SK-N-SH treated with all-trans-retinoic acid at 6 μM for 48 hours (cell line): ENCODE measurements around the gene DIP2C.

Experiments
- BACH2 ChIP-seq: fragments of 250-450 bp; sonication (Bioruptor Pico); IDR thresholded peaks from 2 replicates; pipeline ENCODE4 v1.9.0; 2021; ENCODE audit warnings: mild to moderate bottlenecking, borderline replicate concordance
- GLIS3 ChIP-seq: fragments of 250-450 bp; sonication (Bioruptor Pico); IDR thresholded peaks from 2 replicates; pipeline ENCODE4 v1.5.0; 2020; ENCODE audit warnings: mild to moderate bottlenecking, moderate library complexity
- PPARA ChIP-seq: fragments of 250-450 bp; sonication (Bioruptor Pico); IDR thresholded peaks from 2 replicates; pipeline ENCODE4 v1.5.0; 2020; ENCODE audit warnings: mild to moderate bottlenecking, borderline replicate concordance
- ZFP30 ChIP-seq: fragments of 450-650 bp; formaldehyde crosslinking; IDR thresholded peaks from 2 replicates; pipeline ENCODE4 v1.5.0; 2022; ENCODE audit warnings: mild to moderate bottlenecking, moderate library complexity
- TF ChIP-seq, protein P1 (sequence below): fragments of 250-450 bp; sonication (Bioruptor Pico); IDR thresholded peaks from 2 replicates; pipeline ENCODE4 v1.8.0; 2021; ENCODE audit warnings: low read depth, mild to moderate bottlenecking, moderate library complexity, borderline replicate concordance
- TF ChIP-seq, protein P2 (sequence below): fragments of 250-450 bp; sonication (Bioruptor Pico); IDR thresholded peaks from 2 replicates; pipeline ENCODE4 v1.5.0; 2020; ENCODE audit warnings: mild to moderate bottlenecking, moderate library complexity
- TF ChIP-seq, protein P3 (sequence below): fragments of 250-450 bp; sonication (Bioruptor Pico); IDR thresholded peaks from 2 replicates; pipeline ENCODE4 v1.8.0; 2020; ENCODE audit warnings: mild to moderate bottlenecking, moderate library complexity, borderline replicate concordance
- TF ChIP-seq, protein P4 (sequence below): fragments of 250-450 bp; sonication (Bioruptor Pico); IDR thresholded peaks from 2 replicates; pipeline ENCODE4 v1.5.1; 2020; ENCODE audit warnings: low read depth, mild to moderate bottlenecking, moderate library complexity

DNA sequence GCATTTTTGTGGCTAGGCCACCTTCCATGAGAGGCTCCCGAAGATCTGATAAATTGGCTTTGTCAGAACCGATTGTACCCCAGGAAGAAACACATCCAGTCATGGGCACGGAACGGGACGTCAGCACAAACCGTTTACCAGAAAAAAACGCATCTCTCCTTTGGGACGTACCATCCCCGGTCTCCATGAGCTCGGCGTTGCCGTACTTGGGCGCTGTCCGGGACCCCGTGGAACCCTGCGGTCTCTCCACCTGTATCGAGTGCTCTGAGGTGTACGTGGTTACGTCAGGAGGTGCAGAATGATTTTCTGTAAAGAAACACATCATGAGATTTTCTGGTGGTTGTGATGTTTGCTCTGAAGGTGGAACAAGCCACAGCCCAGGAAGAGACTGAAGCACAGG lies 270.6 kb downstream of the DIP2C start:
- TF ChIP-seq, protein P1, sequence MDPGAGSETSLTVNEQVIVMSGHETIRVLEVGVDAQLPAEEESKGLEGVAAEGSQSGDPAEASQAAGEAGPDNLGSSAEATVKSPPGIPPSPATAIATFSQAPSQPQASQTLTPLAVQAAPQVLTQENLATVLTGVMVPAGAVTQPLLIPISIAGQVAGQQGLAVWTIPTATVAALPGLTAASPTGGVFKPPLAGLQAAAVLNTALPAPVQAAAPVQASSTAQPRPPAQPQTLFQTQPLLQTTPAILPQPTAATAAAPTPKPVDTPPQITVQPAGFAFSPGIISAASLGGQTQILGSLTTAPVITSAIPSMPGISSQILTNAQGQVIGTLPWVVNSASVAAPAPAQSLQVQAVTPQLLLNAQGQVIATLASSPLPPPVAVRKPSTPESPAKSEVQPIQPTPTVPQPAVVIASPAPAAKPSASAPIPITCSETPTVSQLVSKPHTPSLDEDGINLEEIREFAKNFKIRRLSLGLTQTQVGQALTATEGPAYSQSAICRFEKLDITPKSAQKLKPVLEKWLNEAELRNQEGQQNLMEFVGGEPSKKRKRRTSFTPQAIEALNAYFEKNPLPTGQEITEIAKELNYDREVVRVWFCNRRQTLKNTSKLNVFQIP (CRISPR knock-in tag): no peak
- no peak for TF ChIP-seq PPARA (CRISPR knock-in tag)
- TF ChIP-seq, protein P2, sequence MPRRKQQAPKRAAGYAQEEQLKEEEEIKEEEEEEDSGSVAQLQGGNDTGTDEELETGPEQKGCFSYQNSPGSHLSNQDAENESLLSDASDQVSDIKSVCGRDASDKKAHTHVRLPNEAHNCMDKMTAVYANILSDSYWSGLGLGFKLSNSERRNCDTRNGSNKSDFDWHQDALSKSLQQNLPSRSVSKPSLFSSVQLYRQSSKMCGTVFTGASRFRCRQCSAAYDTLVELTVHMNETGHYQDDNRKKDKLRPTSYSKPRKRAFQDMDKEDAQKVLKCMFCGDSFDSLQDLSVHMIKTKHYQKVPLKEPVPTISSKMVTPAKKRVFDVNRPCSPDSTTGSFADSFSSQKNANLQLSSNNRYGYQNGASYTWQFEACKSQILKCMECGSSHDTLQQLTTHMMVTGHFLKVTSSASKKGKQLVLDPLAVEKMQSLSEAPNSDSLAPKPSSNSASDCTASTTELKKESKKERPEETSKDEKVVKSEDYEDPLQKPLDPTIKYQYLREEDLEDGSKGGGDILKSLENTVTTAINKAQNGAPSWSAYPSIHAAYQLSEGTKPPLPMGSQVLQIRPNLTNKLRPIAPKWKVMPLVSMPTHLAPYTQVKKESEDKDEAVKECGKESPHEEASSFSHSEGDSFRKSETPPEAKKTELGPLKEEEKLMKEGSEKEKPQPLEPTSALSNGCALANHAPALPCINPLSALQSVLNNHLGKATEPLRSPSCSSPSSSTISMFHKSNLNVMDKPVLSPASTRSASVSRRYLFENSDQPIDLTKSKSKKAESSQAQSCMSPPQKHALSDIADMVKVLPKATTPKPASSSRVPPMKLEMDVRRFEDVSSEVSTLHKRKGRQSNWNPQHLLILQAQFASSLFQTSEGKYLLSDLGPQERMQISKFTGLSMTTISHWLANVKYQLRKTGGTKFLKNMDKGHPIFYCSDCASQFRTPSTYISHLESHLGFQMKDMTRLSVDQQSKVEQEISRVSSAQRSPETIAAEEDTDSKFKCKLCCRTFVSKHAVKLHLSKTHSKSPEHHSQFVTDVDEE (CRISPR knock-in tag): no peak
- TF ChIP-seq ZFP30 (CRISPR knock-in tag): no peak
- TF ChIP-seq, protein P3, sequence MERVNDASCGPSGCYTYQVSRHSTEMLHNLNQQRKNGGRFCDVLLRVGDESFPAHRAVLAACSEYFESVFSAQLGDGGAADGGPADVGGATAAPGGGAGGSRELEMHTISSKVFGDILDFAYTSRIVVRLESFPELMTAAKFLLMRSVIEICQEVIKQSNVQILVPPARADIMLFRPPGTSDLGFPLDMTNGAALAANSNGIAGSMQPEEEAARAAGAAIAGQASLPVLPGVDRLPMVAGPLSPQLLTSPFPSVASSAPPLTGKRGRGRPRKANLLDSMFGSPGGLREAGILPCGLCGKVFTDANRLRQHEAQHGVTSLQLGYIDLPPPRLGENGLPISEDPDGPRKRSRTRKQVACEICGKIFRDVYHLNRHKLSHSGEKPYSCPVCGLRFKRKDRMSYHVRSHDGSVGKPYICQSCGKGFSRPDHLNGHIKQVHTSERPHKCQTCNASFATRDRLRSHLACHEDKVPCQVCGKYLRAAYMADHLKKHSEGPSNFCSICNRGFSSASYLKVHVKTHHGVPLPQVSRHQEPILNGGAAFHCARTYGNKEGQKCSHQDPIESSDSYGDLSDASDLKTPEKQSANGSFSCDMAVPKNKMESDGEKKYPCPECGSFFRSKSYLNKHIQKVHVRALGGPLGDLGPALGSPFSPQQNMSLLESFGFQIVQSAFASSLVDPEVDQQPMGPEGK (CRISPR knock-in tag): no peak
- TF ChIP-seq GLIS3: no peak
- no peak for TF ChIP-seq BACH2 (CRISPR knock-in tag)
- TF ChIP-seq, protein P4, sequence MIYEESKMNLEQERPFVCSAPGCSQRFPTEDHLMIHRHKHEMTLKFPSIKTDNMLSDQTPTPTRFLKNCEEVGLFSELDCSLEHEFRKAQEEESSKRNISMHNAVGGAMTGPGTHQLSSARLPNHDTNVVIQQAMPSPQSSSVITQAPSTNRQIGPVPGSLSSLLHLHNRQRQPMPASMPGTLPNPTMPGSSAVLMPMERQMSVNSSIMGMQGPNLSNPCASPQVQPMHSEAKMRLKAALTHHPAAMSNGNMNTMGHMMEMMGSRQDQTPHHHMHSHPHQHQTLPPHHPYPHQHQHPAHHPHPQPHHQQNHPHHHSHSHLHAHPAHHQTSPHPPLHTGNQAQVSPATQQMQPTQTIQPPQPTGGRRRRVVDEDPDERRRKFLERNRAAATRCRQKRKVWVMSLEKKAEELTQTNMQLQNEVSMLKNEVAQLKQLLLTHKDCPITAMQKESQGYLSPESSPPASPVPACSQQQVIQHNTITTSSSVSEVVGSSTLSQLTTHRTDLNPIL (CRISPR knock-in tag): no peak
